GM18502 (cell line): ENCODE data around the gene COBLL1.
"Not testable (repeated sequence)": the region's sequence is repeated elsewhere in the genome, so short reads cannot be mapped to it uniquely, and the experiment has no call there.

ENCODE experiments used
- ATAC-seq: cut with Tn5 transposase; IDR thresholded peaks from one replicate; pipeline ENCODE4 v1.9.1; 2021; ENCODE audit warnings: mild to moderate bottlenecking; ENCODE audit not compliant: unreplicated experiment, poor library complexity

The COBLL1 gene

DNA sequence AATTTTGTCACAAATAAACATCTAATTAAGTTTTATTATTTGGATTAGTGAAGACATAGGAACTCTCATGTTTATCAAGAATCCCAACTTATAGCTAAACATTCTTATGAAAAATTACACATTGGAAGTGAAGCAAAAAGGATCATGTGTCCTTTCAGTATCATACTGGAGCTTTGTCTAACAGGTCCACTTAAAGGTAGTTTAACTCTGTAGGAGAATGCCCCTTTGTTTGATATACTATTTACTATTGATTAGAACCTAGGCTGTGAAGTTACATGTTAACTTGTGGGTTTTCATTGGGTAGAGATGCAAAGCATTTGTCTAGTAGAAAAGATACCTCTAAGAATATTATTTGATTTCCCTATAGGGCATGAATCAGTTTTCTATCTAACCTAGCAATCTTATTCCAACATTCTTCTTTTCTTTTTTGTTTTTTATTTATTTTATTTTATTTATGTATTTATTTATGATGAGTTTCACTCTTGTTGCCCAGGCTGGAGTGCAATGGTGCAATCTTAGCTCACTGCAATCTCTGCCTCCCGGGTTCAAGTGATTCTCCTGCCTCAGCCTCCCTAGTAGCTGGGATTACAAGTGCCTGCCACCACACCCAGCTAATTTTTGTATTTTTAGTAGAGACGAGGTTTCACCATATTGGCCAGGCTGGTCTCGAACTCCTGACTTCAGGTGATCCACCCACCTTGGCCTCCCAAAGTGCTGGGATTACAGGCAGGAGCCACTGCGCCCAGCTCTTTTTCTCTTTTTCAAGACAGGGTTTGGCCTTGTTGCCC is 18.5 kb upstream of the COBLL1 start:
- ATAC-seq = not testable (repeated sequence)

DNA sequence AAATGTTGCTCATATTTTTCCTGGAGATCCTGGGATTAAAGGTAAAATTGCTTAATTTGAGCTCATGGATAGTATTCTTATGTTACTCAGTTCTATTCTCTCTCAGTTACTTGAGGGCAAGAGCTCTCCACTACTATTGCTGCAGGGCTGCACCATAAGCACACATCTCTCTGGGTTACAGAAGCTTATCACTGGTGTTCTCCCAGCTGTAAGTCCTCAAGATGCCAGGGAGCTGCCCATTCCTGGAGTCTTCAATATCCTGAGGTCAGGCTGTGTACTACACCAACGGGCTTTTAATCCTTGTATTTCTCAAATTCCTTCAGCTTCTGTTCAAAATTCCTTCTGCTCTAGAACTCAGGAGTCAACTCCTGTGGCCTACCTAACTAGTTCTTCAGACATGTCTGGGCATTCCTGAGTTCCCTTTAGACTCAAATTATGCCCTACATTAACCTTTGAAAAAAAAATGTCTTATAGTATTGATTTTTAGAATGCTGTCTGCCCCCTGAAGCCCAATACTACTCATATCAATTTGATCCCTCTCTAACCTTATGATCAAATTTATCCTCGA is 17.7 kb upstream of the COBLL1 start:
- no peak for ATAC-seq

DNA sequence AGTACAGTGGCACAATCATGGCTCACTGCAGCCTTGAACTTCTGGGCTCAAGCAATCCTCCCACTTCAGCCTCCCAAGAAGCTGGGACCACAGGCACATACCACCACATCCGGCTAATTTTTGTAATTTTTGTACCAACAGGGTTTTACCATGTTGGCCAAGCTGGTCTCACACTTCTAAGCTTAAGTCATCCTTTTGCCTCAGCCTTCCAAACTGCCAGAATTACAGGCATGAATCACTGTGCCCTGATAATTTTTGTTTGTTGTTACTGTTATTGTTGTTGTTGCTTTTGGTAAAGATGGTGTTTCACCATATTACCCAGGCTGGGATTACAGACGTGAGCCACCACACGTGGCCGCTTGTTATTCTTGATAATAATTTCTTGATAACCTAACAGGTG is 10.5 kb upstream of the COBLL1 start:
- no peak for ATAC-seq

DNA sequence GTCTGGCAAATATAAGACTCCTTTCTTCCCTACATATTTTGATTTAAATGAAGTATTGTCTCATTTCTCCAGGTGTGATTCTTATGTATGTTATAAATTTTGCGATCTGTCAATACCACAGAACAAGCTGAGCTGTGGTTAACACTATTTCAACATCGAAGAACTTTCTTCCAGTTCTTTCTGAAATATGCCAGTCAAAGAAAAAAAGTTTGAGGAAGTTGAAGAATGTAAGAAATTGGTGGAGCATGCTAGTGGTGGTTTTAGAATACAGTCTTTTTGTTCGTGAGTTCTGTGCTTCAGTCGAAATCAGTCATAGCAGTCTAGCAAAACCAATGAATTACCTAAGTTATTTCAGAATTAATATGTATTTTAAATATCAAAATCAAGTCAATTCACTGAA is 8.6 kb upstream of the COBLL1 start:
- ATAC-seq = no peak

DNA sequence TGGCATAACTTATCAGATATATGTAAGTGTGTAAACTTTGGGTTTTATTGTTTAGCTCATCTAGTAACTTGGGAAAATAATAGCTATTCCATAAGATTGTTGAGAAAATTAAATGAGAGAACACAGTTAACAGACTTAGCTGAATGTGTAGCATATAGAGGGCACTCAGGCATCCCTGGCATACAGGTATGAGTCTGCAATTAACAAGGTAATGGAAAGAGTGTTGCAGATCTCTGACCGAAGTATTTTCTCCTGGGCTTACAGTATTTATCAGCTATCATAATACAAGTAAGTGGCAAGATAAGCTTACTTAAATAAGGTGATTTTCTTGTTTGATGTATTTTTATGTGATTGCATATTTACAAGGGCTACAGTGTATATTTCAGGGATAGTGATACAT is 7.9 kb upstream of the COBLL1 start:
- ATAC-seq = no peak

DNA sequence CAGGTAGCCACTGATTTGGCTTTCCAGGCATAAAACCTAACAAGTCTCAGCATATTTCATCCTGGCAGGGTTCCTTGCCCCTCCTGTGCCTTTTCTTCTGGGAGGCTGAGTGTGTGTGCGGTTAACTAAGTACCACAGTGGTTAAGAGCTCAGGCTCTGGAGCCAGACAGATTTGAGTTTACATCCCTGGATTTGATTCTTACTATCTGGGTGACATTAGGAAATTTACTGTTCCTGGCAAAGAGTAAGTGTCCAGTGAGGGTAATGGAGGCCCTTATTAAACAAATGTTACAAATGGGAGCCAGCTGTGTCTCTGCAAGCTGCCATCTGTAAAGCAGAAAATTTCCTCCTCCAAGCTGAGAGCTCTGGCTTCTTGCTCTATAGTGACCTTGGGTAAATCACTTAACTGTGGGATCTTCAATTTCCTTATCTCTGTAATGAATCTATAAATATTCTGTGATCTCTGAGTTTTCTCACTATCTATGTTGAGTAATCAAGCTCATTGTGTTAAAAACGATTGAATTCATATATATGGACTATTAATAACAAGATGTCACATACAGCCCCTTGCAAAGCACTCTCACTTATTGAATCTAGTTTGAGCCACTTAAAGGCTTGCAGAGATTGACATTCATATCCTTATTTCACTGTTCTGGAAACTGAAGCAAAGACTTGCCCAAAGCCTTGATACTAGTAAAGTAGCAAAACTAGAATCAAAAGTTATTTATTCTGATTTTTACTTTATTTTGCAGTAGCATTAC is 6.5 kb upstream of the COBLL1 start:
- ATAC-seq = no peak

DNA sequence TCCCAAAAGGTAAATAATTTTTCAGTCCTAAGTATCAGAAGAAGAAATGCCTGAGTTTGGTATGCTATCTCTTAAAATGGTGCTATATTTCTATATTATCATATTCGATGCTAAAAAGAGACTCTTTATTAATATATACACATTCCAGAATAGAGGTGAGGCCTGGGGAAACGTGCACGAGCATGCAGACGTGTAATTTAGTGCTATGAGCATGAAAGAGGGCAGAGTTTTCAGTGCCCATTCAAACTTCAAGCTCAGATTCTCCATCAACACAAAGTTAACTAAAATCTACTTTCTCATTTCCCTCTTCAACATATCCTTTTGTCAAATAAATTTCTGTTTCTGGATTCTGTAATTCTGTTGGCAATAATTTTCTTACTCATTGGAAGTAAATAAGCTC is 5.7 kb upstream of the COBLL1 start:
- no peak for ATAC-seq

DNA sequence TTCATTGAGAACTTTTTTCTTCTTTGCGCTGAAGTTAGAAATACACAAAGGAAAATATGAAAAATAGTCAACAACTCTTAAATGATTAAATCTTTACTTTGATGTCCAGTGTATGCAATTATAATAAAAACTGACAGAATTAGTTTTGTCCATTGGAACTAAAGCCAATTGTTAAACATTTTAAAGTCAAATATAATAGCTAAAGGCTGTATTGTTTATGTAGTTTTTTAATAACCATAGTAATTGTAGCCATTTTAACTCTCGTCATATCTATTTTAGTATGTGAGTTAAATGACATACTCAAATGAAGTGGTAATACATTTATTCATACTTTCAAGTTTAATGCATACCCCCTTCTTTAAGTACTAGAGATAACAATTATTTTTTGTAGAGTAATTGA is 4.7 kb upstream of the COBLL1 start:
- no peak for ATAC-seq

DNA sequence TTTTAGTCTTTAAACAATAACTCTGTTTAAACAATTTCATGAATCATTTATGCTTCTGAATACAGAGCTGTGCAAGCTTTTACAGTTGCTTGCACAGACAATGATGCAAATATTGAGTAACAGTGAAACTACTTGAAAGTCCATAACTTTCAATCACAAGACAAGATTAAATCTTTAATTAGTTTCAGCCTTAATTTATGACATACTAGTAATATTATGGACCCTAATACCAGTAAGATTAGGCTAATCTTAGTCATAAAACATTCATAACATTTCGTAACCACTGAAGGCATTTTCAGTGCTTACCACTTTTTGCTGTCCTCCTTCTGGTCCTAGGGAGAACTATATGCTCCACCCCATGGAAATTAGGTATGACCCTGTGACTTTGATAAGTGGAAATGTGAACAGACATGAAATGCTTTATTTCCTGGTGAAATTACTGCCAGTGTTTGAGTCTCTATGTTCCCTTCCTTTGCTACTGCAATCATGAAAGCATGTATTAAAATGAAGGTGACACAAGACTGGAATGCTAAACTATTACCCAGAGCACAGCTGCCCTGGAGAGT is 1.8 kb upstream of the COBLL1 start:
- no peak for ATAC-seq

DNA sequence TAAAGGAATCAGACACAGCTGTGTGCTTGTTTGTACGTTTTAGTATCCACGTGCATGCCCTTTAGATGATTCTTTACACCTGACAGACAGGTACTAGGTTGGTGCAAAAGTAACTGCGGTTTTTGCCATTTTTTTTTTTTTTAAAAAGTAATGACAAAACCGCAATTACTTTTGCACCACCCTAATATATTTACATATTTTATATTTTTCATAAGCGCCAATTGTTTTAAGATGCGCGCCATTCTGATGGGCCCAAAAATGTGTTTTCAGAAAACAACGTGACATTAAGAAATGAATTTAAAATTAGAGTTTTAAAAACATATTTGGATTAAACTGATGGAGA is 972 bp upstream of the COBLL1 start:
- no peak for ATAC-seq

DNA sequence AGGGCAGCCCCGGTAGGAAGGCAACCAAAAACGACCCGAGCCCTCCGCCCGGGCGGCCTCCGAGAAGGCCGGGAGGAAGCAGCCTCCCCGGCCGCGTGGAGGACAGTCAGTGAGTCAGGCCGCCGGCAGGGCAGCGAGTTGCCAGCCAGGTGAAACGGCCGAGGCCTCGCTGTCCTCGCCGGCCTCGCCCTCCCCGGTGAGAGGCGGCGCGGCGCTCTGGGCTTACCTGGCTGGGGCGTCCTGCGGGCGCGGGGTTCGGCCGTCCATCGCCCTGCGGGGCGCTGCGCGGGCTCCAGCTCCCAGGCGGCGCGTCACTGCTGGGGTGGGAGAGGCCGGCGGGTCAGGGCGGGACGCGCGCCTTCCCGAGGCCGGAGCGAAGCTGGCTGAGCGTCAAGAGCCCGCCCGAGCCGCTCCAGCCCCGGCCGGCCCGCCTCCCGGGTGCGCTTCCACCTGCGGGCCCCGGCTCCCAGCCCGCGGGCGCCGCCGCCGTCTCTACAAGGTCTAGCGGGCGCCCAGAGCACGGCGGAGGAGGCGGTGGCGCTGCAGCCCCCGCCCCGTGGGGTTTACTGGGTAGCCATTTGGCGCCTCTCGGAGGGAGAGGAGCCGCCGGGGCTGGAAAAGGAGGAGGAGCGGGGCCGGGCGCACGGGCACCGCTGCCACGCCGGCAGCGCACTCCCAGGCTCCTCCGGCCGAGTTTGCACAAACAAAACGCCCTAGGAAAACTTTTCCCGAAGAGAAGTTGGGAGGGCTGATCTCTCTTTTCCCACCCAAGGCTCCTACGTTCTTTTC is 499 bp downstream of the COBLL1 start:
- peak; percentile 67 for ATAC-seq

DNA sequence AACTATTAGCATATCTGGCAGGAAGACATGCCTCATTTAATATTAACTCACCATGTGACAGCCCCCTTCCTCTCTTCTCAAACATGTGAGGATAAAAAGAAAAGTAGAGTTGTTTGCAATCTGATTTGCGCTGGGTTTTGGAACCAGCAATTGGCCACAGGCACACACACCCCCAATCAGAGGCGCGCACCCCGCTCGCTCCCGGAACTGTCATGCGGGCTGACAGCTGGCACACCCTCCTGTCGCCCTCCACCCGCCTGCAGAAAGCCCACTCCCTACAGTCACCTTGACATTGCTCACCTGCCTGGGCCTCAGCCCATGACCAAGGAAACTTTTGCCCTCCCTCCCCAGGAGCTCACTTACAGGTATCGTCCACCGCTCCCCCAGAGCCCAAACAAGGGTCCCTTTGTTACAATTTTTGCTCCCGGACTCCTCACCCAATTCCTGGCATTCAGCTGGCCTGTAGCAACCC is 1.1 kb downstream of the COBLL1 start:
- ATAC-seq = no peak

DNA sequence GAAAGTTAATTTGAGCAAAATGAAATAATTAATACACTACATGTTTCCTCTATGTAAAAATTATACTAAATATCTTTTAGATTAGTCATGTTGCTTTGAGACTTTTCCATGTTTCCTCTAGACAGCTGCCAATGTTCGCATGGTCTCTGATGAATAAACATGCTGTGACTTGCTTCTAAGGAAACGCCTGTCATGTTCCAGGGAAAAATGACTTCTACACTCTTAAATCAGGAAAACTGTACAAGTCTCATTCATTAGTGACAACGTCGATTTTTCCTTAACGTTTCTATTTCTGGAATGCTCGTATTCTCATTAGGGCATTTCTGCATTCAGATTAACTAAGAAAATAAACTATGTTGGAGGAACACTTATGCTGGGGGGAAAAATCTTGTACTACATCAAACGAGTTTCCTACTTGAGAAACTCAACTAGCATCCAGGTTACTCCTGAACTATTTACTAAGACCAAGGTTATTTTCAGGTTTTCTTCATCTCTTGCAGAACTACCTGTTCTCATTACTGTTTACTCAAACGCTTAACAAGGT is 1.6 kb downstream of the COBLL1 start:
- no peak for ATAC-seq

DNA sequence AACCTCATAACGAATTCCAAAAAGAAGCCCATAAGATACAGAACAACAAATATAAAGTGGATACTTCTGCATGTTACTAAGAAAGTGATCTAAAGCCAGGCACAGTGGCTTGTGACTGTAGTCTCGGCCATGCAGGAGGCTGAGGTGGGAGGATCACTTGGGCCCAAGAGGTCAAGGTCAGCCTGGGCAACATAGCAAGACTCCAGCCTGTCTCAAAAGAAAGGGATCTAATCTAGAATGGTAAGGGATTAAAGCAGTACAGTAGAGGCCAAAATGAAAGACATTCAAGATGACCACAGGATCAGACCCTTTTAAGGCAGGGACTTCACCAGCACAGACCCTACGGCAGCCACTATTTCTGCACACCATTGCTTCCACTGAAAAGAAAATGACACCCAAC is 3.8 kb downstream of the COBLL1 start:
- no peak for ATAC-seq

DNA sequence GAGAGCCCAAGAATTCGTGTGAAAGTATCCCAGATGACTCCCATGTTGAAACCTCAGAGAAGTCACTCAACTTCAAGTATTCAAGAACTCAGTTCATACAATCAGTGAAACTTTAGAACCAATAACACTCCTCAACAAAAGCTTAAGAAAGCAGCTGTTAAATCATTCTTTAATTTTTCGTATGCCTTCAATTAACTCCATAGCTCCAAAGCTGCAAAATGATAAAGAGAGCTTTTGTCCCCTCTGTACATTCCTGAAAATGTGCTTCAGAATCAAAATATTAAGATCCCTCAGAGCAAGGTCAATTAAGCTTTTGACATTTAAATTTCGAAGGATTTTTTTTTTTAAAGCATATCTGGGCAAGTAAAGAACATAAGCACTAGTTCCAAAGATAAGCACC is 4.7 kb downstream of the COBLL1 start:
- ATAC-seq = no peak

DNA sequence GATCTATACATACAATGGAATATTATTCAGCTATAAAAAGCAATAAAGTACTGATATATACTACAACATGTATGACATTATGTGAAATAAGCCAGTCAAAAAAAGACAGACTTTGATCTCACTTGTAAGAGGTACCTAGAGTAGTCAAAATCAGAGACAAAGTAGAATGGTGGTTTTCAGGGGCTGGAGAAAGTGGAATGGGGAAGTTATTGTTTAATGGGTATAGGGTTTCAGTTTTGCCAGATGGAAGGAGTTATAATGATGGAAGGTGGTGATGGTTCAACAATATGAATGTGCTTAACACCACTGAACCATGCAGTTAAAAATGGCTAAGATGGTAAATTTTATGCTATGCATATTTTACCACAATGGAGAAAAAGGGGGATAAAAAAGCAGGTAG is 6.3 kb downstream of the COBLL1 start:
- ATAC-seq = peak; percentile 55

DNA sequence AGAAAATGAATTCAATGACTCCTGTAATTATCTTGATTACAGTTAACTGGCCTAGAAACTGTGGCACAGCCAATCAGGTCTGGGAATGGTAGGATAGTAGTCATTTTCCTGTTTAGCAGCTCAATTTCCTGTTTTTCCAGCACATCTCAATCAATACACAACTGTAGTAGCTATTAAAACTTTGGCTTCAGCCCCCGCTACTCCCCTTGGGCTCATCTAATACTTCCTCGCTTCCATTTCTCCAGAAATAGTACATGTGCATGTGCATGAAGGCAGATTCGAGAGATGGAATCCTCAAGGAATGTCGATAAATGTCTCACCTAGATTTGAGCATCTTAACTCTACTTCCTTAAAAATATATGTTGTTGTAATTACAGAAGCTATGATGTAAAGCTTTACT is 9.7 kb downstream of the COBLL1 start:
- no peak for ATAC-seq

DNA sequence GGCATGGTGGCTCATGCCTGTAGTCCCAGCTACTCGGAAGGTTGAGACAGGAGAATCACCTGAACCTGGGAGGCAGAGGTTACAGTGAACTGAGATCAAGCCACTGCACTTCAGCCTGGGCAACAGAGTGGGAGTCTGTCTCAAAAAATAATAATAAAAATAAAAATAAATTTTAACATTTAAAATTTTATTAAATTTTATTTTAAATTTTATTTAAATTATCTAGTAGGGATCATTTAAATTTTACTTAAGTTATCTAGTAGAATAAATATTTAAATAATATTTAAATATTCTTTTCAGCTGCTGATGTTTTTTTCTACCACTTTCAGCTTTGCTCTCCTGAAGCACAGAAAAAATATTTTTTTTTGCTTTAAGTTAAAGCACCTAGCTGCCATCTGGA is 10.4 kb downstream of the COBLL1 start:
- no peak for ATAC-seq

DNA sequence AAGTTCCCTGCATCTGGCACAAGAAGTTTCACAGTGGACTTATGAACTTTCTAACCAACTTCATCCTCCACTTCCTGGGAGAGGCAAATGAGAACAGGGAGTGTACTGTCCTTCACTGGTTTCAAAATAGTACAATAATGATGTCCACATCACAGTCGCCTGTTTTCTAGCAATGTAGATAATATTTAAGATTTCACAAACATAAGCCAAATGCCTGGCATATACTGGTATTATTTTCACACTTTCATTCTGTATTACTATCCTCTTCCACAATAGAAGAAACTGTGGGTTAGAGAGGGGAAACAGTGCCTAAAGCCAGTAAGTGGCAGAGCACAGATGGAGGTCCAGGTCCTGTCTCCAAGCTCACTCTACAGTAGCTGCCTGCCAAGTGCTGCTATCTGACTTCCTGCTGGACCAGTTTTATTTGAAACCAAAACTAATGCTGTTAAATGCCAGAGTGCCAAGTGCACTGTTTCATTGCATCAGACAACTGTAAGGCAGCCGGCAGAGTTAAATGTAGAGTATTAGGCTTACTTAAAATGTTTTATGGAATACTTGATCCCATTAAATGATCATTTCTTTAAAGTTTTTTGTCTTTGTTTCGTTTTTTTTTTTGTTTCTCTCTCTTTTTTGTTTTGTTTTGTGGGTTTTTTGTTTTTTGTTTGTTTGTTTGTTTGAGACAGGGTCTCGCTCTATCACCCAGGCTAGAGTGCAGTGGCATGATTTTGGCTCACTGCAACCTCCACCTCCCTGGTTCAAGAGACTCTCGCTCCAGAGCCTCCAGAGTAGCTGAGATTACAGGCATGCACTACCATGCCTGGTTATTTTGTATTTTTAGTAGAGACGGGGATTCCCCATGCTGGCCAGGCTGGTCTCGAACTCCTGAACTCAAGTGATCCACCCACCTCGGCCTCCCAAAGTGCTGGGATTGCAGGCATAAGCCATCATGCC is 15.1 kb downstream of the COBLL1 start:
- ATAC-seq = no peak
